Sigmoid colon (tissue), 7 donors: ENCODE results near the gene MMP21. TPM values are rescaled to one million over a fixed set of nuclear protein-coding genes. Genes with fewer than 3 reads are reported as not detected.

Source experiments
- DNase-seq: peaks from one replicate; pipeline ENCODE4 v3.0.0-alpha.2; 2019
- H3K27ac ChIP-seq, 4 donors: fragments of 200-600 bp; sonication (generic); one replicate each; pipeline ENCODE4 v1.5.1; 2016 to 2019; ENCODE audit warnings: mild to moderate bottlenecking in 1 of 4
- H3K27me3 ChIP-seq, 3 donors: fragments of 200-600 bp; sonication (generic); one replicate each; pipeline ENCODE4 v1.5.1; 2019; ENCODE audit warnings: mild to moderate bottlenecking in 1 of 3
- H3K36me3 ChIP-seq, 4 donors: fragments of 200-600 bp; sonication (generic); one replicate each; pipeline ENCODE4 v1.5.1; 2016 to 2019
- H3K4me1 ChIP-seq, 4 donors: fragments of 200-600 bp; sonication (generic); one replicate each; pipeline ENCODE4 v1.5.1; 2017 to 2019
- H3K4me3 ChIP-seq, 4 donors: fragments of 200-600 bp; sonication (generic); one replicate each; pipeline ENCODE4 v1.5.1; 2017 to 2019; ENCODE audit warnings: mild to moderate bottlenecking in 2 of 4, moderate library complexity in 1 of 4
- H3K9me3 ChIP-seq, 4 donors: fragments of 200-600 bp in 3 of 4; sonication (generic) in 3 of 4; one replicate each; pipeline versions ENCODE4 v1.5.1 to v1.6.1; 2013 to 2019
- CTCF ChIP-seq, 4 experiments: fragments of 450-650 bp in 3 of 4; fragments of 200-600 bp in 1 of 4; IDR thresholded peaks; one replicate each; pipeline ENCODE4 v1.5.1; 2016 to 2019; ENCODE audit warnings: antibody characterized with exemption in 4 of 4, mild to moderate bottlenecking in 3 of 4, moderate library complexity in 2 of 4
- EP300 ChIP-seq, 4 donors: sonication (generic); formaldehyde crosslinking; IDR thresholded peaks; one replicate each; pipeline ENCODE4 v1.6.1; 2017; ENCODE audit warnings: antibody characterized with exemption in 4 of 4
- POLR2A ChIP-seq, 2 donors: fragments of 450-650 bp; IDR thresholded peaks; one replicate each; pipeline ENCODE4 v1.6.1; 2016; ENCODE audit warnings: antibody characterized with exemption in 2 of 2, mild to moderate bottlenecking in 2 of 2, moderate library complexity in 2 of 2
- POLR2AphosphoS5 ChIP-seq, 4 donors: sonication (generic); formaldehyde crosslinking; IDR thresholded peaks; one replicate each; pipeline ENCODE4 v1.6.1; 2017; ENCODE audit warnings: antibody characterized with exemption in 4 of 4
- WGBS, 2 donors: extraction: QIAGEN DNeasy Blood & Tissue Kit; methylation state at CpG; one replicate each; pipeline ENCODE4 v1.1.7; 2013; 5-methylcytosine and 5-hydroxymethylcytosine counted together
- intact Hi-C: fragments of 100-400 bp; cut with DNase I; formaldehyde crosslinking; loops from one replicate; pipeline ENCODE4 v1.15.1; 2023
- polyA plus RNA-seq, 3 donors: library from polyadenylated mRNA; stranded (reverse); fragments of 200-250 nt; gene quantifications; one replicate each; pipeline ENCODE4 v1.2.3, GENCODE V29; 2013
- total RNA-seq, 4 donors: library from RNA; depleted of rRNA; stranded (reverse); fragments of >200 nt; gene quantifications; one replicate each; pipeline ENCODE4 v1.1.0, GENCODE V29; 2016
- donor health status: healthy with polysubstance abuse.
- donor health status: Bipolar disorder and iron deficiency.
- donor health status: healthy.

MMP21 gene
- total and polyA plus RNA-seq, 7 donors = 0.07 to 0.33 TPM; not detected in 5

GRCh38 chr10:125774581-125775191 lies 935 bp downstream of the MMP21 start:
- 90 to 92% methylated on average over 32 of the region's 32 CpGs for WGBS, 2 donors
- TF ChIP-seq EP300 (IDR thresholded peaks at IDR 0.05) = no peak
- TF ChIP-seq CTCF (IDR thresholded peaks at IDR 0.05) = no peak
- no peak for TF ChIP-seq POLR2A (IDR thresholded peaks at IDR 0.05)
- no peak overlapping the region for H3K27ac ChIP-seq
- no peak overlapping the region for H3K4me3 ChIP-seq
- DNase-seq = no peak
- no peaks in the 10 kb centered on the region for H3K4me1 ChIP-seq
- intact Hi-C loops = no loop called here
- H3K27me3 ChIP-seq = no peaks in the 10 kb centered on the region
- no peaks in the 10 kb centered on the region for H3K36me3 ChIP-seq
- no peaks in the 10 kb centered on the region for H3K9me3 ChIP-seq

- H3K4me3 ChIP-seq = peak overlapping the region in 2 of 4 donors; percentile 17 to 32
- TF ChIP-seq POLR2A (IDR thresholded peaks at IDR 0.05) (no peak), EP300 (IDR thresholded peaks at IDR 0.05) (no peak), POLR2AphosphoS5 (IDR thresholded peaks at IDR 0.05) (no peak), CTCF (IDR thresholded peaks at IDR 0.05) (no peak)
- intact Hi-C loops = no loop called here
- no peak overlapping the region for H3K27ac ChIP-seq
- no peak for DNase-seq
- H3K36me3 ChIP-seq = no peaks in the 10 kb centered on the region
- 79 to 88% methylated on average over 75 of the region's 75 CpGs for WGBS, 2 donors
- no peaks in the 10 kb centered on the region for H3K9me3 ChIP-seq
- H3K27me3 ChIP-seq = no peaks in the 10 kb centered on the region
- H3K4me1 ChIP-seq = peaks cover 0 to 6% (median 5%) of the 10 kb centered on the region in 4 donors
Measured at GRCh38 chr10:125773687-125774543, 1.7 kb downstream of the MMP21 start.

GRCh38 chr10:125772864-125773180 lies 2.8 kb downstream of the MMP21 start:
- Histone ChIP-seq H3K36me3 (no peaks in the 10 kb centered on the region), H3K4me1 (peaks cover 0 to 16% (median 15%) of the 10 kb centered on the region in 4 donors), H3K27me3 (no peaks in the 10 kb centered on the region), H3K9me3 (no peaks in the 10 kb centered on the region), H3K27ac (no peak overlapping the region), H3K4me3 (no peak overlapping the region)
- WGBS, 2 donors = 89 to 90% methylated on average over 11 of the region's 11 CpGs
- TF ChIP-seq CTCF (IDR thresholded peaks at IDR 0.05) (no peak), POLR2AphosphoS5 (IDR thresholded peaks at IDR 0.05) (no peak), POLR2A (IDR thresholded peaks at IDR 0.05) (no peak), EP300 (IDR thresholded peaks at IDR 0.05) (no peak)
- intact Hi-C loops = no loop called here
- DNase-seq = no peak

GRCh38 chr10:125772112-125772863 lies 3.3 kb downstream of the MMP21 start:
- H3K36me3 ChIP-seq = no peaks in the 10 kb centered on the region
- no peaks in the 10 kb centered on the region for H3K9me3 ChIP-seq
- H3K27ac ChIP-seq = no peak overlapping the region
- no peak overlapping the region for H3K4me3 ChIP-seq
- DNase-seq = no peak
- 92 to 93% methylated on average over 28 of the region's 28 CpGs for WGBS, 2 donors
- no peaks in the 10 kb centered on the region for H3K27me3 ChIP-seq
- peaks cover 0 to 19% (median 16%) of the 10 kb centered on the region in 4 donors for H3K4me1 ChIP-seq
- no peak for TF ChIP-seq EP300 (IDR thresholded peaks at IDR 0.05)
- no peak for TF ChIP-seq POLR2AphosphoS5 (IDR thresholded peaks at IDR 0.05)
- TF ChIP-seq POLR2A (IDR thresholded peaks at IDR 0.05) = no peak
- TF ChIP-seq CTCF (IDR thresholded peaks at IDR 0.05) = no peak
- intact Hi-C loops = no loop called here
